ENCODE measurements around the gene CHCHD6.

DNA sequence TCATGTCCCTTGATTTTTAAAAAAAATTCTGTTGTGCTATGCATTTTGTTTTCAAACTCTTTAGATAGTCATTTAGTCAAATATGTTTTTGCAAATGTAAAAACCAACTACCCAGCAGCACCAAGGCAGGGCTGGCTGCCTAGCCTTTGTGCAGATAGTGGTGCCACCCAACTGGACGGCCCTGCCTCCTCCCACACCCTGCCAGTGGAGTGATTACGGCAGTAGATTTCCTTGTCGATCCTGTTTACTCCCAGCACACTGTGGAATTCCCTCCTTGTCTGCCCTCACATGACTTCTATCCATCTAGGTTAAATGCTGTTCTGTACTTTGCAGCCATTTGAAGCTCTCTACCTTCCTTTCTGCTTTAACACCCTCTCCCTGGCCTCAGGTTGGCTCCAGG lies 199.5 kb downstream of the CHCHD6 start:
- TF ChIP-seq POLR2A (IDR thresholded peaks at IDR 0.05; ENCODE audit: low read depth, low read length) (no peak), POLR2AphosphoS5 (IDR thresholded peaks at IDR 0.05; ENCODE audit: low read depth, low read length) (no peak), TAF1 (IDR thresholded peaks at IDR 0.05; ENCODE audit: borderline replicate concordance, low read depth, low read length) (no peak)

Data from GM12892 (cell line).